NCI-H187 treated with DMSO at 0.1 percent for 48 hours (cell line): Measurements from ENCODE around the gene MT1M.
"Not testable (repeated sequence)": the region's sequence is repeated elsewhere in the genome, so short reads cannot be mapped to it uniquely, and the experiment has no call there.

ENCODE experiments used
- DNase-seq: peaks from one replicate; lab custom pipeline; 2025; lab: John Stamatoyannopoulos, UW

The MT1M gene

GRCh38 chr16:56632156-56632847 is at the start of gene MT1M:
MT1M (plus strand) TSS chr16:56632659; CDS start chr16:56632732, 73 bp downstream.
- DNase-seq, result no peak

- not testable (repeated sequence) for DNase-seq
These were observed 49.5 kb upstream of the MT1M start for GRCh38 chr16:56582911-56583310.

- DNase-seq, result no peak
These were observed 48.9 kb upstream of the MT1M start for GRCh38 chr16:56583351-56584168.

GRCh38 chr16:56584276-56584675 is 48.2 kb upstream of the MT1M start:
- DNase-seq, result no peak

GRCh38 chr16:56588781-56589140 is 43.7 kb upstream of the MT1M start:
- DNase-seq, result no peak

- DNase-seq, result no peak
These were observed 43.1 kb upstream of the MT1M start, which contains the start of gene MT3 for GRCh38 chr16:56589141-56590039. MT3 (plus strand) TSS chr16:56589528; CDS start chr16:56589591, 63 bp downstream.

- DNase-seq, result no peak
These were observed 40.9 kb upstream of the MT1M start for GRCh38 chr16:56591377-56592060.

GRCh38 chr16:56593573-56594291 is 38.7 kb upstream of the MT1M start:
- no peak for DNase-seq

- DNase-seq, result no peak
These were observed 38.2 kb upstream of the MT1M start for GRCh38 chr16:56594292-56594619.

- DNase-seq, result no peak
These were observed 32.0 kb upstream of the MT1M start for GRCh38 chr16:56600398-56600999.

GRCh38 chr16:56601325-56601724 is 31.1 kb upstream of the MT1M start:
- no peak for DNase-seq

- DNase-seq, result no peak
These were observed 28.9 kb upstream of the MT1M start for GRCh38 chr16:56603589-56603988.

GRCh38 chr16:56604966-56605365 is 27.5 kb upstream of the MT1M start:
- DNase-seq, result no peak

GRCh38 chr16:56605475-56605874 is 27.0 kb upstream of the MT1M start:
- no peak for DNase-seq

GRCh38 chr16:56606071-56606475 is 26.4 kb upstream of the MT1M start:
- DNase-seq, result no peak

- no peak for DNase-seq
These were observed 25.9 kb upstream of the MT1M start for GRCh38 chr16:56606476-56607108.

- no peak for DNase-seq
These were observed 25.3 kb upstream of the MT1M start for GRCh38 chr16:56607109-56607618.

- DNase-seq, result no peak
These were observed 24.8 kb upstream of the MT1M start for GRCh38 chr16:56607675-56608042.

GRCh38 chr16:56608043-56608875 is 24.2 kb upstream of the MT1M start, which contains the start of gene MT2A:
MT2A (plus strand) TSS chr16:56608584; CDS start chr16:56608656, 72 bp downstream.
- DNase-seq, result peak; percentile 21
